GM19193 (cell line): ENCODE results near the gene VAMP4.
A peak's percentile ranks its signal among the peaks of the same experiment; 100 is the strongest.

Experiments
- POLR2A ChIP-seq: IDR thresholded peaks from 4 replicates; pipeline ENCODE4 v1.6.1; 2011; ENCODE audit not compliant: insufficient read depth, insufficient read length; ENCODE audit errors: extremely low read depth

VAMP4 gene

GRCh38 chr1:171741872-171742576, at the start of gene VAMP4:
Gene VAMP4 (minus strand): TSS chr1:171742065. CDS start chr1:171738414, 3,651 bp downstream.
- peak; percentile 82 for TF ChIP-seq POLR2A

GRCh38 chr1:171790318-171790717, 48.5 kb upstream of the VAMP4 start:
- no peak for TF ChIP-seq POLR2A

GRCh38 chr1:171788696-171789095, 46.8 kb upstream of the VAMP4 start:
- no peak for TF ChIP-seq POLR2A

- TF ChIP-seq POLR2A, result no peak
Measured at GRCh38 chr1:171787686-171788480, 46.0 kb upstream of the VAMP4 start.

GRCh38 chr1:171786534-171786933, 44.7 kb upstream of the VAMP4 start:
- TF ChIP-seq POLR2A, result no peak

- TF ChIP-seq POLR2A, result no peak
Measured at GRCh38 chr1:171785766-171786165, 43.9 kb upstream of the VAMP4 start.

GRCh38 chr1:171784784-171785183, 42.9 kb upstream of the VAMP4 start:
- no peak for TF ChIP-seq POLR2A

- no peak for TF ChIP-seq POLR2A
Measured at GRCh38 chr1:171783816-171784530, 42.1 kb upstream of the VAMP4 start.

GRCh38 chr1:171781176-171781875, 39.5 kb upstream of the VAMP4 start, which contains the start of gene METTL13:
Gene METTL13 (plus strand): TSS chr1:171781660. CDS start chr1:171781968, 308 bp downstream.
- TF ChIP-seq POLR2A, result peak; percentile 85

GRCh38 chr1:171780583-171781175, 38.8 kb upstream of the VAMP4 start:
- TF ChIP-seq POLR2A, result no peak

- no peak for TF ChIP-seq POLR2A
Measured at GRCh38 chr1:171772312-171772711, 30.4 kb upstream of the VAMP4 start.

- no peak for TF ChIP-seq POLR2A
Measured at GRCh38 chr1:171769754-171770153, 27.9 kb upstream of the VAMP4 start.

- no peak for TF ChIP-seq POLR2A
Measured at GRCh38 chr1:171769171-171769570, 27.3 kb upstream of the VAMP4 start.

GRCh38 chr1:171763764-171764163, 21.9 kb upstream of the VAMP4 start:
- TF ChIP-seq POLR2A, result no peak
